ENCODE results near the gene HHAT.
"Not testable (repeated sequence)": the region's sequence is repeated elsewhere in the genome, so short reads cannot be mapped to it uniquely, and the experiment has no call there.

The HHAT gene

GRCh38 chr1:210394281-210394821, 65.6 kb downstream of the HHAT start:
- FAIRE-seq (no peak), DNase-seq (ENCODE audit: low spot score) (peak; percentile 14)

GRCh38 chr1:210396541-210396940, 67.8 kb downstream of the HHAT start:
- DNase-seq (ENCODE audit: low spot score) (no peak), FAIRE-seq (no peak)

GRCh38 chr1:210397252-210397651, 68.5 kb downstream of the HHAT start:
- no peak for DNase-seq (ENCODE audit: low spot score)
- FAIRE-seq = no peak

- no peak for DNase-seq (ENCODE audit: low spot score)
- FAIRE-seq = no peak
Observed at GRCh38 chr1:210397681-210398080, 69.0 kb downstream of the HHAT start.

- FAIRE-seq (no peak), DNase-seq (ENCODE audit: low spot score) (no peak)
Observed at GRCh38 chr1:210398466-210398865, 69.8 kb downstream of the HHAT start.

GRCh38 chr1:210400043-210400840, 71.5 kb downstream of the HHAT start:
- FAIRE-seq = peak; percentile 24

GRCh38 chr1:210402560-210402959, 73.9 kb downstream of the HHAT start:
- no peak for FAIRE-seq

More at GRCh38 chr1:210400043-210400840, 71.5 kb downstream of the HHAT start:
- DNase-seq (ENCODE audit: low spot score) = peak; percentile 70

GRCh38 chr1:210405316-210405715, 76.6 kb downstream of the HHAT start:
- FAIRE-seq = no peak
- no peak for DNase-seq (ENCODE audit: low spot score)

More at GRCh38 chr1:210402560-210402959, 73.9 kb downstream of the HHAT start:
- no peak for DNase-seq (ENCODE audit: low spot score)

GRCh38 chr1:210406341-210406740, 77.6 kb downstream of the HHAT start:
- not testable (repeated sequence) for DNase-seq (ENCODE audit: low spot score)

GRCh38 chr1:210407207-210407886, 78.6 kb downstream of the HHAT start:
- DNase-seq (ENCODE audit: low spot score) = peak; percentile 59
- FAIRE-seq = peak; percentile 72

More at GRCh38 chr1:210406341-210406740, 77.6 kb downstream of the HHAT start:
- not testable (repeated sequence) for FAIRE-seq

GRCh38 chr1:210407887-210408252, 79.2 kb downstream of the HHAT start:
- no peak for FAIRE-seq
- no peak for DNase-seq (ENCODE audit: low spot score)

- FAIRE-seq (no peak), DNase-seq (ENCODE audit: low spot score) (no peak)
Observed at GRCh38 chr1:210412240-210412639, 83.5 kb downstream of the HHAT start.

- FAIRE-seq (peak; percentile 27), DNase-seq (ENCODE audit: low spot score) (peak; percentile 60)
Observed at GRCh38 chr1:210413951-210414350, 85.2 kb downstream of the HHAT start.

GRCh38 chr1:210415846-210416448, 87.2 kb downstream of the HHAT start:
- FAIRE-seq = no peak
- no peak for DNase-seq (ENCODE audit: low spot score)

- no peak for DNase-seq (ENCODE audit: low spot score)
- no peak for FAIRE-seq
Observed at GRCh38 chr1:210416681-210417080, 88.0 kb downstream of the HHAT start.

GRCh38 chr1:210417881-210418280, 89.2 kb downstream of the HHAT start:
- FAIRE-seq (no peak), DNase-seq (ENCODE audit: low spot score) (no peak)

- DNase-seq (ENCODE audit: low spot score) (no peak), FAIRE-seq (no peak)
Observed at GRCh38 chr1:210418863-210419650, 90.4 kb downstream of the HHAT start.

- not testable (repeated sequence) for FAIRE-seq; DNase-seq (ENCODE audit: low spot score)
Observed at GRCh38 chr1:210426696-210427095, 98.0 kb downstream of the HHAT start.

GRCh38 chr1:210428696-210429095, 100.0 kb downstream of the HHAT start:
- FAIRE-seq (peak; percentile 96), DNase-seq (ENCODE audit: low spot score) (peak; percentile 85)

GRCh38 chr1:210434223-210434622, 105.5 kb downstream of the HHAT start:
- DNase-seq (ENCODE audit: low spot score) (no peak), FAIRE-seq (no peak)

- DNase-seq (ENCODE audit: low spot score) (peak; percentile 47), FAIRE-seq (no peak)
Observed at GRCh38 chr1:210437111-210437510, 108.4 kb downstream of the HHAT start.

All from RCC 7860 (cell line).